ENCODE data around the gene SPAG8.

SPAG8 gene

DNA sequence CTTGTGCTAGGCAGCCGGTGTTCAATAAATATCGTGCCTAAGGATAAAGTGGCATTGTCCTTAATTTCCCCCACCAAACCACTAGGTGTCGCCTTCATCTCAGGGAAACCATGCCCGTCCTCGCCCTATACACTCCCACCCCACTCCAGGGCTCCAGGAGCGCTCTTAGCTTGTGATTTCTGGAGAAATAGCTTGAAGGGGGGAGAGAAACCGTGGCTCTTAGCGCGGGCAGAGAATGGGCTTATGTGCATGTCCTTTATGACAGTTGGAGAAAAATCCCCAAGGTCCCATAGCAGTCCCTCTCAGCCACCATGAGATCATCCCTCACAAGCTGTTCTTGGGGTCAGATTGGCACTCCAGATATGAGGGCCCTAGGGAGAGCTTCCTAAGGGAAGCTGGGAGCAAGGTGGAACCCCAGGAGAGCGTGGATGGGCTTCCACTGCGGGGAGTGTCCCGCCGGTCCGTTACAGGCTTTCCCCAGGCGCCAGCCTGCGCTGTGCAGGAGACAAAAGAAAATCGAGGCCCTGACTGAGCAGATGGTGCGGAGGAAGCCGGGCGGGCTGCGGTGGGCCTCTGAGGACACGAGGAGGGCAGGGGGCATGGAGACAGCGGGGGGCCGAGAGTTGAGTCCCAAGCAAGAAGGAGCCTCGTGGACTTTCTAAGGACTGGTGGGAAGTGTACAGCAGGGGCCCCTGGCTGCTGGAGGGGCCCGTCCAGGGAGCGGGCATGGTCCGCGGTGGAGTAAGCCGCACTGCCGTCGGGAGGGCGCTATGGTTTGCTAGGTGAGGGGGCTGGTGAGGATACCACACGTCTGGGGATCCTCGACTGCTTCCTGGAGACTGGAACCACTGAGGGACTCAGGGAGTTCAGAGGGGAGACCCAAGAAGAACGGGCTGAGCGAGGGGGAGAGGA is 21.4 kb downstream of the SPAG8 start:
- Histone ChIP-seq H3K4me1 (ENCODE audit: insufficient read depth, low read length) (no peaks in the 10 kb centered on the region), H3K4me2 (ENCODE audit: insufficient read depth, low read length) (no peak overlapping the region), H3K27me3 (ENCODE audit: insufficient read depth, low read length, poor library complexity) (no peaks in the 10 kb centered on the region), H3K36me3 (ENCODE audit: insufficient read depth, low read length) (peaks cover 15% of the 10 kb centered on the region), H3K79me2 (ENCODE audit: insufficient read depth, low read length) (no peaks in the 10 kb centered on the region), H3K4me3 (ENCODE audit: low read depth in 1 of 2, low read length in 2 of 2) (no peak overlapping the region), H2AFZ (ENCODE audit: low read depth, low read length) (no peak overlapping the region), H3K27ac (ENCODE audit: low read length) (no peak overlapping the region), H4K20me1 (ENCODE audit: insufficient read depth, low read length) (no peaks in the 10 kb centered on the region), H3K9me3 (ENCODE audit: insufficient read depth, low read length, severe bottlenecking) (no peaks in the 10 kb centered on the region), H3K9ac (ENCODE audit: low read depth, low read length) (no peak overlapping the region)
- TF ChIP-seq EZH2 (IDR thresholded peaks at IDR 0.05; ENCODE audit: borderline replicate concordance, low read depth, low read length, severe bottlenecking), result no peak
- TF ChIP-seq CTCF (IDR thresholded peaks at IDR 0.05; ENCODE audit: borderline replicate concordance, extremely low read depth, low read length, poor library complexity, severe bottlenecking), result peak; percentile 93
- DNase-seq, result peak; percentile 62
- ATAC-seq (ENCODE audit: insufficient read depth, low read depth), result peak; percentile 96

- ATAC-seq (ENCODE audit: insufficient read depth, low read depth), result peak; percentile 27; the same call in 2 of the 3 replicates
- H2AFZ ChIP-seq (ENCODE audit: low read depth, low read length), result no peak overlapping the region
- H3K4me2 ChIP-seq (ENCODE audit: insufficient read depth, low read length), result no peak overlapping the region
- no peak for DNase-seq
- no peak for TF ChIP-seq EZH2 (IDR thresholded peaks at IDR 0.05; ENCODE audit: borderline replicate concordance, low read depth, low read length, severe bottlenecking)
- TF ChIP-seq CTCF (IDR thresholded peaks at IDR 0.05; ENCODE audit: borderline replicate concordance, extremely low read depth, low read length, poor library complexity, severe bottlenecking), result no peak
- H3K4me3 ChIP-seq (ENCODE audit: low read depth in 1 of 2, low read length in 2 of 2), result no peak overlapping the region
- H3K36me3 ChIP-seq (ENCODE audit: insufficient read depth, low read length), result peaks cover 15% of the 10 kb centered on the region
- H4K20me1 ChIP-seq (ENCODE audit: insufficient read depth, low read length), result no peaks in the 10 kb centered on the region
- no peaks in the 10 kb centered on the region for H3K4me1 ChIP-seq (ENCODE audit: insufficient read depth, low read length)
- H3K9ac ChIP-seq (ENCODE audit: low read depth, low read length), result no peak overlapping the region
- no peaks in the 10 kb centered on the region for H3K27me3 ChIP-seq (ENCODE audit: insufficient read depth, low read length, poor library complexity)
- no peak overlapping the region for H3K27ac ChIP-seq (ENCODE audit: low read length)
- H3K79me2 ChIP-seq (ENCODE audit: insufficient read depth, low read length), result no peaks in the 10 kb centered on the region
- H3K9me3 ChIP-seq (ENCODE audit: insufficient read depth, low read length, severe bottlenecking), result no peaks in the 10 kb centered on the region
Measured at GRCh38 chr9:35790025-35790384, 22.1 kb downstream of the SPAG8 start.

- Histone ChIP-seq H3K4me1 (ENCODE audit: insufficient read depth, low read length) (no peaks in the 10 kb centered on the region), H3K27me3 (ENCODE audit: insufficient read depth, low read length, poor library complexity) (no peaks in the 10 kb centered on the region), H3K9ac (ENCODE audit: low read depth, low read length) (no peak overlapping the region), H3K4me3 (ENCODE audit: low read depth in 1 of 2, low read length in 2 of 2) (no peak overlapping the region), H3K79me2 (ENCODE audit: insufficient read depth, low read length) (no peaks in the 10 kb centered on the region), H3K4me2 (ENCODE audit: insufficient read depth, low read length) (no peak overlapping the region), H3K27ac (ENCODE audit: low read length) (no peak overlapping the region), H3K9me3 (ENCODE audit: insufficient read depth, low read length, severe bottlenecking) (no peaks in the 10 kb centered on the region), H3K36me3 (ENCODE audit: insufficient read depth, low read length) (peaks cover 15% of the 10 kb centered on the region), H4K20me1 (ENCODE audit: insufficient read depth, low read length) (no peaks in the 10 kb centered on the region), H2AFZ (ENCODE audit: low read depth, low read length) (no peak overlapping the region)
- no peak for ATAC-seq (ENCODE audit: insufficient read depth, low read depth)
- no peak for DNase-seq
- TF ChIP-seq CTCF (IDR thresholded peaks at IDR 0.05; ENCODE audit: borderline replicate concordance, extremely low read depth, low read length, poor library complexity, severe bottlenecking) (no peak), EZH2 (IDR thresholded peaks at IDR 0.05; ENCODE audit: borderline replicate concordance, low read depth, low read length, severe bottlenecking) (no peak)
Measured at GRCh38 chr9:35789541-35789940, 22.5 kb downstream of the SPAG8 start.

Data from DND-41 (cell line).